Endothelial cell of umbilical vein (primary cell): ENCODE data around the gene PXMP4.

Experiments used
- EZH2 ChIP-seq: IDR thresholded peaks from 2 replicates; pipeline ENCODE4 v1.6.1; 2012; ENCODE audit warnings: borderline replicate concordance, low read depth, mild to moderate bottlenecking, moderate library complexity, low read length, inconsistent platforms; ENCODE audit not compliant: severe bottlenecking
- FOS ChIP-seq: IDR thresholded peaks from 2 replicates; pipeline ENCODE4 v1.6.1; 2011; ENCODE audit warnings: mild to moderate bottlenecking, low read length, moderate library complexity, borderline replicate concordance; ENCODE audit not compliant: insufficient read depth
- GATA2 ChIP-seq: IDR thresholded peaks from 2 replicates; pipeline ENCODE4 v1.7.0; 2011; ENCODE audit warnings: low read depth, mild to moderate bottlenecking, moderate library complexity, mixed read lengths, low read length; ENCODE audit not compliant: insufficient read length, insufficient read depth
- JUN ChIP-seq: IDR thresholded peaks from 2 replicates; pipeline ENCODE4 v1.6.1; 2011; ENCODE audit warnings: borderline replicate concordance, low read depth; ENCODE audit not compliant: insufficient read length, insufficient read depth
- MYC ChIP-seq: IDR thresholded peaks from one replicate; pipeline ENCODE4 v1.6.1; 2011; ENCODE audit warnings: mild to moderate bottlenecking, low read depth, low read length
- POLR2A ChIP-seq: IDR thresholded peaks from 2 replicates; pipeline ENCODE4 v1.6.1; 2012; ENCODE audit warnings: low read depth, mild to moderate bottlenecking, control low read depth, low read length
- POLR2AphosphoS5 ChIP-seq: IDR thresholded peaks from 2 replicates; pipeline ENCODE4 v1.6.1; 2012; ENCODE audit warnings: low read depth, mild to moderate bottlenecking, control low read depth, low read length, moderate library complexity; ENCODE audit not compliant: insufficient read depth
- TF ChIP-seq, protein P1 (sequence below), 2 donors: IDR thresholded peaks; 1 replicate in 1 of 2; 2 replicates in 1 of 2; pipeline ENCODE4 v1.5.1; 2011; ENCODE audit warnings: low read length in 2 of 2, mild to moderate bottlenecking in 2 of 2, moderate library complexity in 2 of 2, control low read depth in 1 of 2, inconsistent platforms in 1 of 2, low read depth in 1 of 2; ENCODE audit not compliant: insufficient read depth in 1 of 2; ENCODE audit errors: extremely low read depth in 1 of 2
- TF ChIP-seq, protein P2 (sequence below): IDR thresholded peaks from 2 replicates; pipeline ENCODE4 v1.6.1; 2011; ENCODE audit not compliant: insufficient read depth, insufficient read length

DNA sequence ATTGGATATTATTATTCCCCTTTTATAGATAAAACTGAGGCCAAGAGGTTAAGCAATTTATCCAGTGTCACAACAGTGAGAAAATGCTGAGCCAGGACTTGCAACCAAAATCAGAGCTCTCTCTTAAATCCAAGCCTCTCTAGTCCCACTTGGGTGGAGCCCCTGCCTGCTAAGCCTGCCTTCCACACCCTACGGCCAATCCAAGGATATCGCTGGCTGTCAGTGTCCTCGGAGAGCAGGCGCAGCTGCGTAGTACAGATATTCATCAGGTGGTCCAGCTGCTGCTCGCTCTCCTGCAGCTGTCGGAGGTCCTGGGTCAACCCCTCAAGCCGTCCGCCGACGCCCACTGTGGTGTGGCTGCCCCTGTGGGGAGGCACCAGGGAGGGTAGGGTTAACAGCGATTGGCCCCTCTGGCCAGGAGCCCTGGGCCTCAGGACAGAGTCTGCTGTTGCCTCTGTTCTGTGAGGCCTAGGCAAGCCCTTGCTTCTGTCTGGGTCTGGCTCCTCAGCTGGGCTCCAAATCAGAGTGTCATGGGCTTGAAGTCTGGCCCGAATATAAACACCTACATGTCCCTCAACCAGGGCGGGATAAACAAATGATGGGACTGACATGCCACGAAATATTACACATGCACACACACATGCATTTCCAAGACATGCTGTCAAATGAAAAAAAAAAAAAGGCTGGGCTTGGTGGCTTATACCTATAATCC, 42.0 kb downstream of the PXMP4 start:
- TF ChIP-seq POLR2AphosphoS5 = no peak
- TF ChIP-seq JUN = no peak
- TF ChIP-seq, protein P1, sequence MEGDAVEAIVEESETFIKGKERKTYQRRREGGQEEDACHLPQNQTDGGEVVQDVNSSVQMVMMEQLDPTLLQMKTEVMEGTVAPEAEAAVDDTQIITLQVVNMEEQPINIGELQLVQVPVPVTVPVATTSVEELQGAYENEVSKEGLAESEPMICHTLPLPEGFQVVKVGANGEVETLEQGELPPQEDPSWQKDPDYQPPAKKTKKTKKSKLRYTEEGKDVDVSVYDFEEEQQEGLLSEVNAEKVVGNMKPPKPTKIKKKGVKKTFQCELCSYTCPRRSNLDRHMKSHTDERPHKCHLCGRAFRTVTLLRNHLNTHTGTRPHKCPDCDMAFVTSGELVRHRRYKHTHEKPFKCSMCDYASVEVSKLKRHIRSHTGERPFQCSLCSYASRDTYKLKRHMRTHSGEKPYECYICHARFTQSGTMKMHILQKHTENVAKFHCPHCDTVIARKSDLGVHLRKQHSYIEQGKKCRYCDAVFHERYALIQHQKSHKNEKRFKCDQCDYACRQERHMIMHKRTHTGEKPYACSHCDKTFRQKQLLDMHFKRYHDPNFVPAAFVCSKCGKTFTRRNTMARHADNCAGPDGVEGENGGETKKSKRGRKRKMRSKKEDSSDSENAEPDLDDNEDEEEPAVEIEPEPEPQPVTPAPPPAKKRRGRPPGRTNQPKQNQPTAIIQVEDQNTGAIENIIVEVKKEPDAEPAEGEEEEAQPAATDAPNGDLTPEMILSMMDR (IDR thresholded peaks at IDR 0.05; ENCODE audit: extremely low read depth in 1 of 2, insufficient read depth in 1 of 2, low read depth in 1 of 2, low read length in 2 of 2) = no peak
- TF ChIP-seq EZH2 = no peak
- no peak for TF ChIP-seq FOS
- no peak for TF ChIP-seq MYC
- no peak for TF ChIP-seq POLR2A
- no peak for TF ChIP-seq GATA2
- TF ChIP-seq, protein P2, sequence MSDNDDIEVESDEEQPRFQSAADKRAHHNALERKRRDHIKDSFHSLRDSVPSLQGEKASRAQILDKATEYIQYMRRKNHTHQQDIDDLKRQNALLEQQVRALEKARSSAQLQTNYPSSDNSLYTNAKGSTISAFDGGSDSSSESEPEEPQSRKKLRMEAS = no peak
